WI38 (cell line): ENCODE results near the gene TBC1D30.

Source experiments
- H3K4me3 ChIP-seq: 2 replicates; pipeline ENCODE4 v1.5.1; 2011; ENCODE audit warnings: low read depth, mild to moderate bottlenecking, control low read depth, low read length
- CTCF ChIP-seq: IDR thresholded peaks from 2 replicates; pipeline ENCODE4 v1.5.1; 2012; ENCODE audit warnings: low read depth, mild to moderate bottlenecking, control low read depth, low read length

TBC1D30 gene

GRCh38 chr12:64895526-64895925 lies 71.1 kb downstream of the TBC1D30 start:
- no peak overlapping the region for H3K4me3 ChIP-seq
- TF ChIP-seq CTCF = no peak

- no peak for TF ChIP-seq CTCF
- no peak overlapping the region for H3K4me3 ChIP-seq
These were observed 76.1 kb downstream of the TBC1D30 start for GRCh38 chr12:64900540-64900939.

DNA sequence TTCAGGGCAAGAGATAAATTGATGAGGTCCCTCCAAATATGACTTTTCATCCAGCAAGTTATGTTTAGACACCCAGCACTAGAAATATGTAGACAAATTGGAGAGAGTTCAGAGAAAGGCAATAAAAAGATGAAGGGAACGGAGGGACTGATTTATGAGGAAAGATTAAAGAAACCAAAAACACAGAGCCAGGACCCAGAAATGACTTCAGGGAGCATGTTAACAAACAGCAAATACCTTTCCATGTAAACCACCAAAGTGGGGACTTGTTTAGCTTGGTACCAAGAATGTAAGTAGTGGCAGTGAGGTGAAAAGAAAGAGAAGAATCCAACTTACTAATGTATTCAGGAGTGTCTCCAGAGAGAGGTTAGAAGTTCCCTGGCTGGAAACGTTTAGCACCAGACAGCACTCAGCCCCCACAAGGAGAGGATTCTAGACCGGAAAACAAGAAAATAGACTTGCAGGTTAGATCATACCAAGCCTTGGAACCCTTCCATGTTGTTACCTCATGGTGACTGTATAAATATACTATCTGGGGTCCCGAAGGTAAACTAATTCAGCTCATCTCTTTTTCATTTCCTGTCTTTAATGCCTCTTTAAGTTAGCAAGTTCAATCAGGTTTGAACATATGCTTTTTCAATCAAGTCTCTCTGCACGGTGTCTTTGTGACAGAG lies 79.2 kb downstream of the TBC1D30 start:
- no peak overlapping the region for H3K4me3 ChIP-seq
- no peak for TF ChIP-seq CTCF

DNA sequence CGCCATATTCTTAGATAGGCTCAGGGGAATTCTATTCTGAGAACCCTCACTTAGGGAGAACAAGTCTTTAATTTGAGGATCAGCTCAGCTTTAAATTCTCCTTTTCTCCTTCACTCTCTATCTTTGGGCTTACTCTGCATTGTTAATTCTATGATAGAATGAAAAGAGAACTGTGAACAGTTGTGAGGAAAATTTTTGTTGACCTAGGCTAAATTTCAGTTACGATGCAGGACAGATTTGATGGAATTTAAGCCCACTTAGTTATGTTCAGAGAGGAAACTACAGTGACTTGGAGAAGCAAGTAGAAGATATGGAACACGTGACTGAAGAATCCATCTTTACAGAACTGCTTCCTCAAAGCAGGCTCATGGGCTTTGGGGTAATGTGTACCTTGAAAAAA lies 82.7 kb downstream of the TBC1D30 start:
- TF ChIP-seq CTCF = no peak
- H3K4me3 ChIP-seq = no peak overlapping the region

- TF ChIP-seq CTCF = no peak
- H3K4me3 ChIP-seq = no peak overlapping the region
These were observed 84.7 kb downstream of the TBC1D30 start for GRCh38 chr12:64909124-64909523.

DNA sequence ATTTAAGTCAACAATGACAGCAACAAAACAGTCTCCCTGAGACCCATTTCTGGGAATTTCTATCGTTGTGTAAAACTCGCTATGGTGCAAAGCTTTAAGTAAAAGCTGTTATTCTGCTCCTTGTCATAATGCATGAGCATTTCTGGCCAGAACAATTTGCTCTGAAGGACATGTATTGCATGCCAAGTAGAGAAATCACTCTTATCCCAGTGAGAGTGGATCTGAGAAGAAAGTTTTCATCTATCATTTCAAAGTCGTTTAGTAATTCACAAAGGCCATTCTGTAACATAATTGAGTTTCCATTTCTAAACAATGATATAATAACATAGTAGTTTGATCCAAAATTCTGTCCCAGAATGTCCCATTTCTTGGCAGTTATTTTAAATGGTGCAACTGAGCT lies 86.6 kb downstream of the TBC1D30 start:
- H3K4me3 ChIP-seq = no peak overlapping the region
- TF ChIP-seq CTCF = no peak

DNA sequence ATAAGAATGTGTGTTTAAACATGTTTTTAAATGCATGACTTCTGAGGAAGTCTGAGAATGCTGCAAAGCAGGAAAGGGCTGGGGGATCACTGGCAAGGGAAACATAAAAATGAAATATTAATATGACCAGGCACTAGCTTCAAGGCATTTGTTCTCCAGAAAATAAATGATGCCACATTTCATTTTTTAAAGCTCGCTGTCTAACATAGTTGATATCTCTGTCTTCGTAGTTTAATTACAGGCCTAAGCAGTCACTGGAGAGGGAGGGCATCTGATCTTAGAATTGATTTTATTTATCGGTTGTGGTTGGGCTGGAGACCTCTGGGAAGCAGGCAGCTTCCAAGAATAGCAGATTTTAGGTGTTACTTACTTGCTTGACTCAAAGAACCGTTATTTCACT lies 87.5 kb downstream of the TBC1D30 start:
- TF ChIP-seq CTCF = no peak
- H3K4me3 ChIP-seq = no peak overlapping the region
